ENCODE data around the gene QPCTL.
"Not testable (repeated sequence)": the region's sequence is repeated elsewhere in the genome, so short reads cannot be mapped to it uniquely, and the experiment has no call there.

Gene QPCTL

DNA sequence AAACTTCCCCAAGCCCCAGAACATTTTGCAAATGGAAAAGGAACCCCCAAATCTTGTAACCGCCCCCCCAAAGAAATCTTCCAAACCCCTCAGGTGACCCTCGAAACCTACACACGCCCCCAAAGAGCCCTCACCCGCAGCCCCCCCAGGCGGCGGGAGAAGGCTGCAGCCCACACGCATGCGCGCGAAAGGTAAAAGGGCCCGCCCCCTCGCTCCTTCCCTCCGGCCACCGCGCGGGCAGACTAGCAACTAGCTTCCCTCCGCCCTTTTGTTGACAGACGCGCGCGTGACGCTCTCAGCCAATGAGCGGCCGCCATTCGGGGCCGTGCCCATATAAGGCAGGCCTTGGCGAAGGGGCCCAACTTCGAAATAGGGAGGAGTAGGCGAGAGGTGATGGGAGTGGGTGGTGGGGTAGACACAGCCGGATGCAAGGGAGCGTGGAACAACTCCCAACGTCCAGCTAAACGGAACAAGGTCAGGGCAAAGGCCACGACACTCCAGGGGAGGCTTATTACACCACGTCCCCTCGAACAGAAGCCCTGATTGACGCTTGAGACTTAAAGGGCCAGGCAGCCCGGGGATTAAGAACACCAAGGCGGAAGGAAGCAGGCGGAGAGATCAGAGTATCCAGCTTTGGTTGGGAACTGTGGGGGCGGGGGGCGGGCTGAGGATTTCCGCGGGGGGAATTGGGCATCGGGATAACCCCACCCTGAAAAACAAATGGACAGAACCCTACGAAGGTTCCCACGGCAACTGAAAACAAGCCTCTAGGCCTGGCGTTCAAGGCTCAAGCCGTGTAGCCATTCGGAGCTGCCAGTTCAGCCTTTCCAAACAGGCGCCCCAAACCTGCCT lies 24.9 kb downstream of the QPCTL start:
- peak; percentile 91 to 94 for DNase-seq (ENCODE audit: low read depth in 2 of 2)

DNA sequence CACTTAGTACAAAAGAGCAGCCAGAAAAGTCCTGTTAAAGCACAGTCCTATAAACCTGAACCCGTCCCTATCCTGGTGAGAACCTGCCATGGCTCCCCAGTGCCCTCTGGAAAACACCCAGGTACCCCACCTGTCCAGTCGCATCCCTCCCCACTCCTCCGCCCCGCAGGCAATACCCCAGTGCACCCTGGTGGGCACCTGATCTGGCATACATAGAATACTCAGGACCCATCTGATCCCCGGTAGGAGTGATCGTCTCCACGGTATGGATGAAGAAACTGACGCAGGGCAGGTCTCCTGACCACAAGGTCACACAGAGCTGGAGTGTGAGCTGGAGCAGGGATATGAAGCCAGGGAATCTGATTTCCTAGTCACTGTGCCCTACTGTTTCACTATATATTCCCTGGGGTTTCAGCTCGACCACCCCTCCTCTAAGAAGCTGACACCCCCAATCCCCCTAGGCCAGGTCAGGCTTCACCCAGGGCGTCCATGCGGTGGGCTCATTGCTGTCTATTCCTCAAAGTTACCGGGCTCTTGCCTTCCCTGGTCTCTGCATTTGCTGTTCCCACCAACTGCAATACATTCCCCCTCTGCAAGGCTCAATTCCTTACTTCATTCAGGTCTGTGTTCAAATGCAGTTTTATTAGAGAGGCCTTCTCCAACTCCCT lies 25.7 kb downstream of the QPCTL start:
- DNase-seq (ENCODE audit: low read depth in 2 of 2), result no peak

DNA sequence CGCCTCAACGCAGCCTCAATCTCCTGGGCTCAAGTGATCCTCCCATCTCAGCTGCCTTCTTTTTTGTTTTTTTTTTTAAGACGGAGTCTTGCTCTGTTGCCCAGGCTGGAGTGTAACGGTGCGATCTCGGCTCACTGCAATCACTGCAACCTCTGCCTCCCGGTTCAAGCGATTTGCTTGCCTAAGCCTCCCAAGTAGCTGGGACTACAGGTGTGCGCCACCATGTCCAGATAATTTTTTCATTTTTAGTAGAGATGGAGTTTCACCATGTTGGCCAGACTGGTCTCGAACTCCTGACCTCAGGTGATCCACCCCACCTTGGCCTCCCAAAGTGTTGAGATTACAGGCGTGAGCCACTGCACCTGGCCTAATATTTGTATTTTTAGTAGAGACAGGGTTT lies 27.6 kb downstream of the QPCTL start:
- DNase-seq (ENCODE audit: low read depth in 2 of 2), result not testable (repeated sequence)

DNA sequence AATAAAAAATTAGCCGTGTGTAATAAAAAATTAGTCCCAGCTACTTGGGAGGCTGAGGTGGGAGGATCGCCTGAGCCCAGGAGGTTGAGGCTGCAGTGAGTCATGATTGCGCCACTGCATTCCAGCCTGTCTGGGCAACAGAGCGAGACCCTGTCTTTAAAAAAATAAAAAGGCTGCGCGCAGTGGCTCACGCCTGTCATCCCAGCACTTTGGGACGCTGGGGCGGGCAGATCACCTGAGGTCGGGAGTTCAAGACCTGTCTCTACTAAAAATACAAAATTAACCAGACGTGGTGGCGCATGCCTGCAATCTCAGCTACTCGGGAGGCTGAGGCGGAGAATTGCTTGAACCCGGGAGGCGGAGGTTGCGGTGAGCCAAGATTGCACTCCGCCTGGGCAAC lies 36.2 kb downstream of the QPCTL start:
- not testable (repeated sequence) for DNase-seq (ENCODE audit: low read depth in 2 of 2)

- no peak for DNase-seq (ENCODE audit: low read depth in 2 of 2)
Observed at GRCh38 chr19:45729800-45730290, 37.4 kb downstream of the QPCTL start.

DNA sequence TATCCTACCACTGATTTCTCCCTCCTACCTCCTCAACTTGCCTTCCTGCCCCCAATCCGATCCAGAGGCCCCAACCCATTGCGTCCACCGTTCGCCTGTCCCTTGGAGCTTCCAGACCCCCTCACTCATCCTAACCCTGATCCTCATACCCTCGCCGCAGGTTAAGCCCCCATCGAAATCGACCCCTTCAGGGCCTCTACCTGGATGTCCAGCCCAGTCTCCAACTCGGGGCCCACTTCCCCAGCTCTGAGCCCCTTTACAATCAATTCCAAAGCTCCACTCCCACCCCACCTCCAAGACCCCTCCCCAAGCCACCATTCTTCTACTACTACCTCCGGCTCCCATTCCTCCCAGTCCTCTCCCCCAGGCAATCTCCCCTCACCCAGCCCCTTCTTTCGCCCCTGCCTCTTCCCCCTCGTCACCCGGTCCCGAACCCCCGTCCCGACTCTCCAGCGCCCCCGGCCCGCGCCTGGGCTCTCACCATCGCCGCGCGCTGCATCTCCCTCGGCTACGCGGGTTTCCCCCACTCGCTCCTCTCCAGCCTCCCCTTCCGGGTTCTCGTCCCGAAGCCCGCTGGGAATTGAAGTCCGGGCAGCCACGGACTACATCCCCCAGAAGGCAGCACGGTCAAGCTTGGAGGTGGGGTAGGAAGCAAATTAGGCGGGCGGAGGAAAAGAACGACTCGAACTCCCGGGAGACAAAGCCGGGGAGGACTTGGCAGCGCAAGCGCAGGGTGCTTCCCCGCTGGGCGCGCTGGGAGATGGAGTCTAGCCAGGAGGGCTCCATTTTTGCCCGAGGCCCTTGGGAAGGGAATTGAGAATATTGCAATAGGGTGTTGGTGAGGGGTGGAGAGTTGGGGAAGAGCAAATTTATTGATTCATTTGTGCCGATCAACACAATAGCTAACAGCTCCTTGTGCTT lies 38.2 kb downstream of the QPCTL start, which contains the start of gene FBXO46:
FBXO46 (minus strand) TSS at position 529 of the 921 bp plus-strand sequence. CDS start 17,401 bp downstream, outside the sequence.
- DNase-seq (ENCODE audit: low read depth in 2 of 2), result peak; percentile 82 to 84

DNA sequence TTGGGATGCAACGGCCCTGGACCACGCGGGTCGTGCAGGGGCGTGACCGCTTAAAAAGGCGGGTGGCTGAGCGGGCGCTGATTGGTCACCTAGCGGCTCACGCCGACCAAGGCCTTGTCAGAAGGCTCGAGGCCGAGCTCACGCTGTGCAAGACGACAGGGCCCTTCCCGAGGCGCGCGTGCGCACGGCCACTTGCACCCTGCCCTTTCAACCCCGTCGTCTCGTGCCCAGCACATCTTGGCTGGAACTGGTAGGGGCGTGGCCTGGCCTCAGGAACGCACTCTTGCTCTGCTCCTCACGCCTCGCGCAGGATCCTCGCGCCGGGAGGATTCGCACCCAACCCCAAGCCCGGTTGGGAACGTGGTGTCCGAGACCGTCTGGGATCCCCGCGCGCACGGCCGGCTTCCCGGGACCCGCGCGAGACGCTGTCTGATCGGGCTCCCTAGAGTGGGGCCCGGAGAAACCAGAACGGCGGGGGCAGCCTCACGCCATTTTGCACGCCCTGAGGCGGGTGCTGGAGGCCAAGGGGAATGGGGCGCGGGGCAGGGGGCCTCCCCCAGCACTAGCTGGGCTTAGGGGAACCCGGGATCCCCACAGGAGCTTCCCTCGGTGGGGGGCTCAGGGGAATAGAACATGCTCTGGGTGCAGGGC lies 40.8 kb downstream of the QPCTL start, which contains the start of gene MEIOSIN:
MEIOSIN (plus strand) TSS at position 280 of the 651 bp plus-strand sequence. CDS start 1,938 bp downstream, outside the sequence.
- DNase-seq (ENCODE audit: low read depth in 2 of 2), result no peak

DNA sequence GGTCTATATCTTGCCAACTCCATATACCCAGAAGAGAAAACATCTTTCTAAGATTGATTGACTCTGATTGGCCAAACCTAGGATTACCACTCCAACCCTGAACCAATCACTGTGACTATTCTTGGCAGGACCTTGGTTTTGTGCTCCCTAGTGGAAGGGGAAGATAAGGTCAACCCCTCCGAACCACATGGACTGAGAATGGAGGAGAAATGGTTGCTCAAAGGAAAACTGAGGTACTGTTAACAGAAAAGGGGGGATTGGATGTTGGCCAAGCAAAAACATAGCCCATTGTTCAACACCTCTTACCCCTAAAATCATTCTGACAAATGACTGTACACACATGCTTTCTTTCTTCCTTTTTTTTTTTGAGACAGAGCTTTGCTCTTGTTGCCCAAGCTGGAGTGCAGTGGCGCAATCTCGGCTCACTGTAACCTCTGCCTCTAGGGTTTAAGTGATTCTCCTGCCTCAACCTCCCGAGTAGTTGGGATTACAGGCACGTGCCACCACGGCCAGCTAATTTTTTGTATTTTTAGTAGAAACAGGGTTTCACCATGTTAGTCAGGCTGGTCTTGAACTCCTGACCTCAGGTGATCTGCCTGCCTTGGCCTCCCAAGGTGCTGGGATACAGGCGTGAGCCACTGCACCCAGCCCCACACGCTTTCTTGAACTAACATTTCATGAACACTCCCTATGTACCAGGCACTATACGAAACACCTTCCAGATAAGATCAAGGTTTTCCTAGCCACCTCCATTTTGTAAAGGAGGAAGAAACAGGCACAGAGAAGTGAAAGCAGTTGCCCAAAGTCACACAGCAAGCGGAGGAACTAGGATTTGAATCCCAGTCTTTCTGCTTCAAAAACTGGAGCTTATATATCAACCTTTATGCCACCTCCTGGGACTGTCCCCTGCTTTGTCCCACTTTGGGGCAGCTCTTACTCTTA lies 47.3 kb downstream of the QPCTL start:
- no peak for DNase-seq (ENCODE audit: low read depth in 2 of 2)

DNA sequence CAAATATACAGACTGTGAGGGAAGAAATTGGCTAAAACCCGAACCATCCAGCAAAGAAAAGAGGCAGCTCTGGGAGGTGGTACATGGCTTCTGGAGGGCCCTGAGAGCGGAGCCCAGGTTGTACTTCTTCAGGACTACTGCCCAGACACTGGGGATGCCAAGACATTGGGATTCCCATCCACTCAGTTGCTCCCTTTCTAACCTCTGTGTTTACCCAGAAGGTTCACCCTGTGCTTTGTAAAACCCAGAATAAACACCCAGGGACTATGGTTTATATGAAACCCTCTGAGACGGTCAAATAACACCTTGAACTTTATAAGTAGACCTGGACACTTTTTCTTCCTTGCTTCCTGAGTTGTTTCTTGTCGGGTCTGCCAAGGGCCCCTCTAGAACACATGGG lies 50.5 kb downstream of the QPCTL start:
- DNase-seq (ENCODE audit: low read depth in 2 of 2), result no peak

GRCh38 chr19:45745606-45746005 lies 53.1 kb downstream of the QPCTL start:
- no peak for DNase-seq (ENCODE audit: low read depth in 2 of 2)

DNA sequence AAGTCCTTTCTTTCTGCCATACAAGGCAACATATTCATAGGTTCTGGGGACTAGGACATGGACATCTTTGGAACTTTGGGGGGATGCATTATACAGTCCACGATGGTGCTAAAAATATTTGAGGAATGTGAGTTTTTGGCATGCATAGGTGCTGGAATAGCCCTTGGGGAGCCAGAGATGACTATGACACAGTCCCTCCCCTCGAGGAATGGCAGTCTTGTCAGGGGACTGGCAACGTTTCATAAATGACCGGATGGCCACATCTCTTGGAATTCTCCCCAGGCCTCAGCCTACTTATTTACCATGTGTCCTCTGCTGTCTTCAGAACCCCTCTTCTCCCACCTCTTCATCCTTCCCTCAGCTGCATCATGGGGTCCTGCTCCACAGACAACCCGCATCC lies 54.4 kb downstream of the QPCTL start:
- no peak for DNase-seq (ENCODE audit: low read depth in 2 of 2)

GRCh38 chr19:45747513-45747912 lies 55.0 kb downstream of the QPCTL start:
- DNase-seq (ENCODE audit: low read depth in 2 of 2), result no peak

DNA sequence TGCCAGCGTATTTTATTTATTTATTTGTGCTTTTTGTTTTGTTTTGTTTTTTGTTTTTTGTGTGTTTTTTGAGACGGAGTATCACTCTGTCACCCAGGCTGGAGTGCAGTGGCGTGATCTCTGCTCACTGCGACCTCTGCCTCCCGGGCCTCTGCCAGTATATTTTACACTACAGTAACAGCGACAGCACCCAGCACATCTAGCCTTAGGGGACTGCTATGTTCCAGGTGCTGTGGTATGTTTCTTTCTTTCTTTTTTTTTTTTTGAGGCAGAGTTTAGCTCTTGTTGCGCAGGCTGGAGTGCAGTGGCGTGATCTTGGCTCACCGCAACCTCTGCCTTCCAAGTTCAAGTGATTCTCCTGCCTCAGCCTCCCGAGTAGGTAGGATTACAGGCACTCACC lies 59.0 kb downstream of the QPCTL start:
- not testable (repeated sequence) for DNase-seq (ENCODE audit: low read depth in 2 of 2)

DNA sequence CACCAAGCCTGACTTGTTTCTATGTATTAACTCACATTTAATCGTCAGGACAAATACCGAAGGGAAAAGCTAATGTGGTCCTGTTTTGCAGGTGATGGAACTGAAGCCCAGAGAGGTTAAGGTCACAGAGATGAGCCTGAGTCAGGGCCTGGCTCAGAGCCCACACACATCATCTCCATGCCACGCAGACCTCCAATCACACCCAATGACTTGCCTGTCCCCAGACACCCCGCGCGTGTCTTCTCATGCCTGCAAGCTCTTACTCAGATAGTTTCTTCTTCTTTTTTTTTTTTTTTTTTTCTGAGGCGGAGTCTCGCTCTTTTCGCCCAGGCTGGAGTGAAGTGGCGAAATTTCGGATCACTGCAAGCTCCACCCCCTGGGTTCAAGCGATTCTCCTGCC lies 60.2 kb downstream of the QPCTL start:
- no peak for DNase-seq (ENCODE audit: low read depth in 2 of 2)

DNA sequence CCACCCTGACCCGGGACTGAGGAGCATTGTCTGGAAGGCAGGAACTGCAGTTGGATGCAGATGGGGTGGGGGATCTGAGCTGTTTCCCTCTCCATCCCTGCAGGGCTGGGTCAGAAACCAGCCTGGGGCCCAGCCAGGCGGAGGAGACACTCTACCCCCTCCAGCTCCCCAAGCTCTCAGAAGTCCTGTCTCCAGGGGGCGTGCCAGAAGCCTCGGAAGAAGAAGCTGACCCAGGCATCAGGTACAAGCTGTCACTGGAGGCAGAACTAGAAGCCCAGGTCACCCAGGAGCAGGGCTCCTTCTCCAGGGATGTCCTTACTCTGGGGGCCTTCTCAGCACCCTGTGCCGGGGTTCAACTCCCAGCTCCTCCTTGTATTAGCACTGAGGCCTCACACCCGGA lies 61.1 kb downstream of the QPCTL start:
- DNase-seq (ENCODE audit: low read depth in 2 of 2), result no peak
